Keratinocyte (primary cell): ENCODE results near the gene MKLN1.

Experiments
- CTCF ChIP-seq, 3 experiments: IDR thresholded peaks in 1 of 3; conservative IDR thresholded peaks in 1 of 3; optimal IDR thresholded peaks in 1 of 3; 2 replicates in 2 of 3; 3 replicates in 1 of 3; pipeline versions ENCODE3 to v1.5.1; 2011; ENCODE audit warnings: low read length in 3 of 3, mild to moderate bottlenecking in 3 of 3, moderate library complexity in 2 of 3, control low read depth in 1 of 3, inconsistent platforms in 1 of 3; ENCODE audit not compliant: insufficient read depth in 2 of 3; ENCODE audit errors: extremely low read depth in 1 of 3
- EZH2 ChIP-seq: IDR thresholded peaks from one replicate; pipeline ENCODE4 v1.6.1; 2012; ENCODE audit warnings: inconsistent platforms, mild to moderate bottlenecking, low read length, moderate library complexity

GRCh38 chr7:131335639-131336381 is 8.1 kb downstream of the MKLN1 start:
- TF ChIP-seq CTCF (optimal IDR thresholded peaks at IDR 0.05 in 1 of 3, IDR thresholded peaks at IDR 0.05 in 1 of 3, conservative IDR thresholded peaks at IDR 0.05 in 1 of 3; ENCODE audit: extremely low read depth in 1 of 3, insufficient read depth in 2 of 3, low read length in 3 of 3) (no peak), EZH2 (no peak)
